Measurements from ENCODE around the gene PLAAT1. TPM values are rescaled to one million over a fixed set of nuclear protein-coding genes. Genes with fewer than 3 reads are reported as not detected.

Gene PLAAT1
- total RNA-seq (2014; rRNA removed; shearing (Covaris generic)): 8.1 and 9.3 TPM in 2 replicates
- 3.0 and 3.8 TPM in 2 replicates for polyA plus RNA-seq (2015; cell fraction: cytosol; rRNA removed)
- polyA plus RNA-seq (2015; cell fraction: nucleus; rRNA removed): 0.84 and 1.8 TPM in 2 replicates

GRCh38 chr3:193240850-193241706 lies at the start of gene PLAAT1:
TSS of gene PLAAT1 (plus strand) at chr3:193241222. CDS start at chr3:193255651, 14,429 bp downstream.
- peak; percentile 80 for DNase-seq (ENCODE audit: low read depth)

GRCh38 chr3:193194371-193194770 lies 46.7 kb upstream of the PLAAT1 start:
- no peak for DNase-seq (ENCODE audit: low read depth)

DNA sequence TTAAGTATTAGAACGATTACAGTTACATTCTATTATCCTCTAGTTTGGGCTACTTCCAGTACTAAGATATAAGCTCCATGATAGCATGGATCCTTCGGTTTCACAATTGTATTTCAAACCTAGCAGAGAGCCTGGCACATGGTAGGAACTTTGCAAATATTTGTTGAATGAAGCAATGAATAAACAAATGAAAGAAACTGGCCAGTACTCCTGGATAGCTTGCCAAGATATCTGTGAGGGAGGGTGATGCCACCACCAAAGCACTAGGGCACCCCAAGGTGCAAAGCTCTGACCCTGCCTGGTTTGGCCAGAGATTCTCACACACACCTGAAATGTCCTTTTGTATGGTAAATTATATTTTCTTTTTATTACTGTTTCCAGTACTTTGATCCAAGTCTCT lies 44.3 kb upstream of the PLAAT1 start:
- DNase-seq (ENCODE audit: low read depth): no peak

DNA sequence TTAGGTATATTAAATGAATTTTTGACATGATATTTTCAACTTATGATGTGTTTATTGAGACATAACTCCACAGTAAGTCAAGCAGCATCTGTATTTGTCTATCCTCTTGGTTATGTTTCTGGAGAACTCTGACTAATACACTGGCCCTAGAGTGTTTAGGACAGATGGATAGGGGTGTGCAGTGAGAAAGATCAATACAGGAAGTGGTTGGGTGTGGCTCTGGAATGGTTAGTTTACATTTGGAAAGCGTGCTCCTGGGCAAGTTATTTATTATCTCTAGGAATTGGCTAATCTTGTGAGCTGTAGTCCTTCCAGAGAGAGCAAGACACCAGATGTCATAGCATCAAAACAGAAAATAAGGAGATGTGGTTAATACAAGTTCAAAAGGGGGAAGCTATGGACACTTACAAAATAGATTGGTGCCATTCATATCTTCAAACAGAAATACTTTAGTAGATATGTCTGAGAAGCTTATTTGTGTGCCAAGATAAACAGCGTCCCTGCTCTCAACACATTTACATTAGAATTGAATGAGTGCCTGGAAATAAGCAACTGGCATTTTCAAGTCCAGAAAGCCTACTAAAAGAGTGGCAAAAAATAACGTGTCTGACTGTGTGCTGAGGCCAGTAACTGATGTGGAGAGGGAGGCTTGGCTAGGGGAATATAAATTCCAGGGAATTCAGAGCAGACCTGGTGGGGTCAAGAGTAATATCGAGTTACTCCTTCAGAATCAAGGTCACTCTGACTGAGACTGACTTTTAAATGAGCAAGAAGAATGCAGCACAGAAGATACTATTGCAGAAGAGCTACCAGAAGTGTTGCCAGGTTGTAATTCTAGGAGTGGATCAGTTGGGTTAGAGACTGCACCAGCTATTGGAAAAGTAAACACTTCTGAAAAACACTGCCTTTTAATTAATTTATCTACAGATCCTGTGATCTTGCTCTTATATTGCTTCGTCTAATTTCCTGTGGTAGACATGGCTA lies 33.4 kb upstream of the PLAAT1 start:
- DNase-seq (ENCODE audit: low read depth): peak; percentile 47

DNA sequence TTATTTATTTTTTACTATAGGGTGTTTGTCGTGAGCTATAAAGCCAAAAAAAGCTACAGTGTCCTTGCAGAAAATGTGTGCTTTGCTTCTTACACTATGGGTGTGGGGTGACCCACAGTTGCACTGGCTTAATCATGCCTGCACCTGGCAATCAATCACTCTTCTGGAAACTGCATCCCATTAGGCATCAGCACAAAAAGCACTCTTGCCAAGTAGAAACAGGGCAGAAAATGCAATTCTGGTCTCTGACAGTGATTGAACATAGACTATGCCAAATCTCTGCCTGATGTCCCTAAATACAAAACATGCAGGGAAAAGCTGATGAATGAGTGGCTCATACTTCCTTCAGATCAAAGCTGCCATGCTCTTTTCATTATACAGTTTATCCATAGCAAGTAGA lies 30.4 kb upstream of the PLAAT1 start:
- no peak for DNase-seq (ENCODE audit: low read depth)

GRCh38 chr3:193211173-193211572 lies 29.8 kb upstream of the PLAAT1 start:
- DNase-seq (ENCODE audit: low read depth): no peak

- no peak for DNase-seq (ENCODE audit: low read depth)
Observed at GRCh38 chr3:193211984-193212383, 29.0 kb upstream of the PLAAT1 start.

- no peak for DNase-seq (ENCODE audit: low read depth)
Observed at GRCh38 chr3:193212844-193213243, 28.2 kb upstream of the PLAAT1 start.

- DNase-seq (ENCODE audit: low read depth): no peak
Observed at GRCh38 chr3:193214445-193214844, 26.6 kb upstream of the PLAAT1 start.

- no peak for DNase-seq (ENCODE audit: low read depth)
Observed at GRCh38 chr3:193225302-193226125, 15.5 kb upstream of the PLAAT1 start.

DNA sequence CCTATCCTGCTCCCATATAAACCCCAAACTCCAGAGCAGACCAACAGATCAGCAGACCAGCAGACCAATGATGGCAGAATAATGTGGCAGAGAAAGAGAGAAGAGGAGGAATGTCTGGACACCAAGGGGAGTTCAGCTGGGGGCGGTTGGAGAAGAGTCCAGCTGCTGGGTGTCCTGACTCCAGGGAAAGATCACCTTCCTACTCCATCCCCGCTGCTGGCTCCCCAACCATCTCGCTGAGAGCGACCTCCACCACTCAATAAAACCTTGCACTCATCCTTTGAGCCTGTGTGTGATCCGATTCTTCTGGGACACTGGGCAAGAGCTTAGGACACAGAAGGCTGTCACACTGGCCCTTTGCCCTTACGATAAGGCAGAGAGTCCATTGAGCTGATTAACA lies 12.8 kb upstream of the PLAAT1 start:
- no peak for DNase-seq (ENCODE audit: low read depth)

- no peak for DNase-seq (ENCODE audit: low read depth)
Observed at GRCh38 chr3:193229851-193230420, 11.1 kb upstream of the PLAAT1 start.

GRCh38 chr3:193230610-193231009 lies 10.4 kb upstream of the PLAAT1 start:
- no peak for DNase-seq (ENCODE audit: low read depth)

DNA sequence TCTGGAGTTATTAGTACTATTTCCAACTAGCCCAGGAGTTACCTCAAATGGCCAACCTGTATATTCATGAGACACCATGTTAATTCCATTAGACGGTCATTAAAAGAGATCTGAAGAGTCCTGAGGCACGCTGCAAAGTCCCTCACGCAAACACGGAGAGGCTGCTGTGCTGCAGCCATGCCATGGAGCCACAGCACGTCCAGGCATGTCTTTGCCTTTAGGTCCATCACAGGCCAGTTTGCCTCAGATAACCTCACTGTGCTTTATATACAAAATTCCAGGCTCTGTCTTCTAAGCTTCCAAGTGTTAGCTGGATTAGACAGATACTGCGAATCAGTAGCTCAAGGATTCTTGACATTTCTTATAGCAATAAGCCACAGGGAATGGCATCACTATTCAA lies 9.8 kb upstream of the PLAAT1 start:
- no peak for DNase-seq (ENCODE audit: low read depth)

DNA sequence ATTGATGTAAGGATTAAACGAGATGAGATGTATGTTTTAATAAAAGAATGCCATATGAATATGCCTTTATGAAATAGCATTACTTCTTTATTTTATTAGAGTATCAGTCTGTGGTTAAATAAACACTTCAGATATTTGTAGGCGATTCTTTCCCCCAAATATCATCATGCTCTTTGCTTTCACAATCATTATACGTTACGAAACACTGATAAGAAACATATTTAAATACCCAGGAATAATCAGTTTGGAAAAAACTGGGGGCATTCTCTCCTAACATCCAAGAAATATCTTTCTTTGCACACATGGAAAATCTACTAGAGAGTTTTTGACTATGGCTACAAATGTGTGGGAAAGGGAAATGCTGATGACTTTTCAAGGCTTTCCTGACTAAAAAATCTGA lies 4.4 kb upstream of the PLAAT1 start:
- DNase-seq (ENCODE audit: low read depth): no peak

DNA sequence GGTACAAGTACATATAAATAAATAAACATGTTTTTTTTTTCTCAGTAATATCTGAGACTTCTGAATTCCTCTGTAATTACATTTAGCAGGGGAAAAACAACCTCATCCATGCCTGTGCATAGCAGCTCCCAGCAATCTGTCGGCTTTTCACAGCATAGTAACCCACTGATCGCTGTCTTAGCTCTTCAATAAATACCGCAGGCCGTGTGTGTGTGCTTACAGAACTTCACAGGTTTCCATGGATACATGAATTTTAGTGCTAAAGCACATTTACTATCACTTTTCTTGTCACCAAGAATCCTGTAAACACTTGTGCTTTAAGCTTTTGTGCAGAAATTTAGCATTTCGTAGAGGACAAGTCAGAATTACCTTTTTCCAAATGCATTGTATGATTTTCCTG lies 4.0 kb upstream of the PLAAT1 start:
- DNase-seq (ENCODE audit: low read depth): no peak

- DNase-seq (ENCODE audit: low read depth): no peak
Observed at GRCh38 chr3:193240436-193240849, 579 bp upstream of the PLAAT1 start.

GRCh38 chr3:193241716-193242115 lies 694 bp downstream of the PLAAT1 start:
- no peak for DNase-seq (ENCODE audit: low read depth)

DNA sequence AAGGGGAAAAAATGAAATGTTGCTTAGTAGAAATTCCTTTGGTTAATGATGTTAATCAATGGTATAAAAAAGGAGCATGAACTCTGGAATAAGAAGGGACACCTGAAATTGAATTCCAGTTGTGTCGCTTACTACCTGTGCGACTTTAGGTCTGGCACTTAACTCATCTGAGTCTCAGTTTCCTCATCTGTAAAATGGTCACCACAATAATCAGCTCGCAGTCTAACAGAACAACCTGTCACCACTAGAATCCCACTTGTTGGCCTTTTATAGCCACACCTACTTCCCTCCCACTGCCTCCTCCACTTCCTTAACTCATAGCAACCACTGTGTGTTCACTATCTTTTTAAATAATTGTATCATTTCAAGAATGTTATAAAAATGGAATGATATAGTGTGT lies 2.5 kb downstream of the PLAAT1 start:
- no peak for DNase-seq (ENCODE audit: low read depth)

DNA sequence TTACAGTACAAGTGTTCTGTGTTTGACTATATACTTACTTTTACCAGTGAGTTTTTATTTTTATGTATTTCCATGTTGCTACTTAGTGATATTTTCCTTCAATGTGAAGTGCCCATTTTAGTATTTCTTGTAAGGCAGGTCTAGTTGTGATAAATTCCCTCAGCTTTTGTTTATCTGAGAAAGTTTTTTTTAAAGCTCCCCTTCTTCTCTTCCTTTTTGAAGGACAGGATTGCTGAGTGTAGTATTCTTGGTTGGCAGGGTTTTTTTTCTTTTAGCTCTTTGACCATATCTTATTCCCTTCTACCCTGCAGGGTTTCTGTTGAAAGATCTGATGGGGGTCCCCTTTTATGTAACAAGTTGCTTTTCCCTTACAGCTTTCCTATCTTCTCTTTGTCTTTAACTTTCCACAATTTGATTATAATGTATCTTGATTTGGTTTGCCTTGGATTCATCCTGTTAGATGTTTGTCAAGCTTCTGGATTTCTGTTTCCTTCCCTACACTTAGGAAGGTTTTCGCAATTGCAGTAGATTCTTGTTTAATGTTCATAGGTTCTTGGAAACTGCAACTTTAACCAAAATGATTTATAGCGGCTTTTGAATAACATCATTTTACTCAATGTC lies 7.9 kb downstream of the PLAAT1 start:
- no peak for DNase-seq (ENCODE audit: low read depth)

All from HT1080 (cell line).